GM12865 (cell line): ENCODE data around the gene KRT28.

ENCODE experiments used
- DNase-seq: peaks from one replicate; pipeline ENCODE4 v3.0.0; 2010; ENCODE audit warnings: low read depth
- H3K4me3 ChIP-seq: 2 replicates; pipeline ENCODE4 v1.5.1; 2011; ENCODE audit warnings: mild to moderate bottlenecking, low read depth, low read length, control low read depth
- CTCF ChIP-seq: IDR thresholded peaks from 2 replicates; pipeline ENCODE4 v1.5.1; 2011; ENCODE audit warnings: low read length, control low read depth, low read depth, inconsistent platforms; ENCODE audit not compliant: insufficient read depth; ENCODE audit errors: missing control alignments

The KRT28 gene

GRCh38 chr17:40800381-40800780 lies 622 bp upstream of the KRT28 start:
- no peak for DNase-seq
- TF ChIP-seq CTCF, result no peak
- H3K4me3 ChIP-seq, result no peak overlapping the region

GRCh38 chr17:40796846-40797245 lies 2.9 kb downstream of the KRT28 start:
- H3K4me3 ChIP-seq, result no peak overlapping the region
- TF ChIP-seq CTCF, result no peak
- DNase-seq, result no peak

GRCh38 chr17:40795019-40795667 lies 4.6 kb downstream of the KRT28 start:
- TF ChIP-seq CTCF, result no peak
- H3K4me3 ChIP-seq, result no peak overlapping the region
- no peak for DNase-seq

- no peak overlapping the region for H3K4me3 ChIP-seq
- no peak for DNase-seq
- TF ChIP-seq CTCF, result no peak
These were observed 5.3 kb downstream of the KRT28 start for GRCh38 chr17:40794466-40794865.

- no peak for TF ChIP-seq CTCF
- no peak for DNase-seq
- no peak overlapping the region for H3K4me3 ChIP-seq
These were observed 5.9 kb downstream of the KRT28 start for GRCh38 chr17:40793832-40794231.

- peak; percentile 49 for TF ChIP-seq CTCF
- DNase-seq, result peak; percentile 22
- no peak overlapping the region for H3K4me3 ChIP-seq
These were observed 7.8 kb downstream of the KRT28 start for GRCh38 chr17:40791787-40792436.

- no peak for DNase-seq
- no peak for TF ChIP-seq CTCF
- no peak overlapping the region for H3K4me3 ChIP-seq
These were observed 8.6 kb downstream of the KRT28 start for GRCh38 chr17:40791111-40791510.
